ENCODE measurements around the gene PLEKHG2.

DNA sequence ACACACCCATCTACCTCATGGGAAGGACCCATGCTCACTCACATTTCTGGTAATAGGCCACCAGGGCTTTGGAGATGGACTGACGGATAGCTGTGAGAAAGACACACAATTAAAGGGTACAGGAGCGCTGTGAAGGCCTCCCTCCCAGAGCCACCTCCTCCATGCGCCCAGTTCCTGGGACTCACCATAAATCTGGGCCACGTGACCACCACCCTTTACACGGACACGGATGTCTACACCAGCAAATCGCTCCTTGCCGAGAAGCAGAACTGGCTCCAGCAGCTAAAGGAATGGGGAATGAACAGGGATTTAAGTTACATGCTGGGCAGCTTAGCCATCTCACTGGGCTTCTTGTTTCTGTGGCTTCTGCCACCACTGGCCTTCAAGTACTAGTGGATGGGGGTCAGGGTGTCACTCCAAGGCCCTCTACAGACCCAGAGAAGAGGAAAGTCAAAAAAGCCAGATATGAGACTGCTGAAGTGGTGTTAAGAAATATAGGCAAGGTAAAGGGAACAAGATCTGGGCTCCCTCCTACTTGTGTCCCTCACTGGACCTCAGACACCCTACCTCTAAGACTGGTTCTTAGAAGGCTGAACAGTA is 21.1 kb downstream of the PLEKHG2 start:
- TF ChIP-seq CTCF (IDR thresholded peaks at IDR 0.05) (no peak), POLR2A (IDR thresholded peaks at IDR 0.05) (no peak)
